LHCN-M2 (cell line): ENCODE results near the gene PAQR4. TPM values are rescaled to one million over a fixed set of nuclear protein-coding genes. Genes with fewer than 3 reads are reported as not detected.

Experiments used
- DNase-seq: peaks from one replicate; pipeline ENCODE4 v3.0.0-alpha.2; 2012; ENCODE audit warnings: low read depth
- total RNA-seq: library from RNA; depleted of rRNA; stranded (reverse); fragments of >200 nt; gene quantifications from 2 replicates; pipeline ENCODE4 v1.2.3, GENCODE V29; 2014; rRNA removed

Gene PAQR4
- total RNA-seq, 1 experiment from 2014 or later = 32.1 TPM

DNA sequence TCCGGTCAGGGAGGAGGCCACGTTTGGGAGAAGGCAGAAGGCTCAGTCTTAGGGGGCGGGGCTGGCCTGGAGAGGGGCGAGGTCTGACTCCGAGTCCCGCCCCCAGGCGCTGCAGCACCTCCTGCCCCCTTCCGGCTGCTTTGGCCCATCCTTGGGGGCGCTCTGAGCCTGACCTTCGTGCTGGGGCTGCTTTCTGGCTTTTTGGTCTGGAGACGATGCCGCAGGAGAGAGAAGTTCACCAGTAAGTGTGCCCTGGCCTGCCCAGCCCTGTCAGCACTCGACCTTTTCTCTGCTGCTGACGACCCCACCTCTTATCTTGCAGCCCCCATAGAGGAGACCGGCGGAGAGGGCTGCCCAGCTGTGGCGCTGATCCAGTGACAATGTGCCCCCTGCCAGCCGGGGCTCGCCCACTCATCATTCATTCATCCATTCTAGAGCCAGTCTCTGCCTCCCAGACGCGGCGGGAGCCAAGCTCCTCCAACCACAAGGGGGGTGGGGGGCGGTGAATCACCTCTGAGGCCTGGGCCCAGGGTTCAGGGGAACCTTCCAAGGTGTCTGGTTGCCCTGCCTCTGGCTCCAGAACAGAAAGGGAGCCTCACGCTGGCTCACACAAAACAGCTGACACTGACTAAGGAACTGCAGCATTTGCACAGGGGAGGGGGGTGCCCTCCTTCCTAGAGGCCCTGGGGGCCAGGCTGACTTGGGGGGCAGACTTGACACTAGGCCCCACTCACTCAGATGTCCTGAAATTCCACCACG is 52.5 kb downstream of the PAQR4 start:
- peak; percentile 97 for DNase-seq

DNA sequence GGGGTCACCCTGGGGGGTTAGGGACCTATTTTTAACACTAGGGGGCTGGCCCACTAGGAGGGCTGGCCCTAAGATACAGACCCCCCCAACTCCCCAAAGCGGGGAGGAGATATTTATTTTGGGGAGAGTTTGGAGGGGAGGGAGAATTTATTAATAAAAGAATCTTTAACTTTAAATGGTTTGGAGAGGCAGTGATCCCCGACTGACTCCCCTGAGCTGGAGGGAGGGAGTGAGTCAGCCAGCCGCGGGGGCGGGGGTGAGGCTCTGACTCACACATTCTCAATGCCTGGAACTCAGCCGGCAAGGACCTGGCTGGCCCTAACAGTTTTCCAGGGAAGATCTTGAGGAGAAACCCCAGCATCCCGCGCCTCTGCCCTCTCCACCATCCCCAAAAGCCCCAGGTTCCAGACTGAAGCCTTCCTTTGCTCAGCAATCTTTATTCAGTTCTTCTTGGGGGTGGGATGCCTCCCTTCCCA is 53.1 kb downstream of the PAQR4 start:
- peak; percentile 96 for DNase-seq

DNA sequence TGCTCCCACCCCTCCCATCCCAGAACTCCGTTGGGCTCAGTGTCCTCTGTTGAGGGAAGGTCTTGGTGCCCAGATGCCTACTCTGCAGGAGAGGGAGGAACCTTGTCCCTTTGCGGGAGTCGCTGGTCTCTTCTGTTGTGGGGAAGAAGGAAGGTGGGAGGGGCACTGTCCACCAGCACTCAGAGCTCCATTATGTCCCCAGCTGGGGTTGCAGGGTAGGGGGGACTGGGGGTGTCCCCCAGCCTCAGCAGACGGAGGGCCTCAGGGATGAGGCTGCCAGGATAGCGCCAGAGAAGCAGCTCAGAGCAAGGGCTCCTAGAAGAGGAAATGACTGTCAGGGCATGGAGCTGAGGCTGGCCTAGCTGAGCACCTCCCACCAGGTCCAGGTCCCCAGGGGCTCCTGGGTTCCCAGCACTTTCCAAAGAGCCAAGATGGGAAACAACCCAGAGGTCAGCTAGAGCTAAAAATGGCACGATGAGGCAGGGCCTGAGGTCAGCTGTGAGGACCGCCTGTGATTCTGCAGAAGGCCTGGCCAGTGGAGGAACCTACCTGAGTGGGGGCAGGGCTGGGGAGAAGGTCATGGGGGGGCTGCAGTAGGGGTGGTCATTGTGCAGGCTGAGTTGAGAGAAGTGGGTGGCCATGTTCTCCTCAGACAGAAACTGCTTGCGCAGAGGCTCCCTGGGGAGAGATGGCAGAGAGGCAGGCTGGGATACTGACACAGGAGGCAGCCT is 53.7 kb downstream of the PAQR4 start:
- DNase-seq = peak; percentile 85

Other genes with a start within 250 kb of the PAQR4 start
- gene PRSS27, start 249.1 kb upstream of the PAQR4 start, total RNA-seq = 1.0 and 1.4 TPM in 2 replicates
- 66.8 and 84.7 TPM in 2 replicates for gene SRRM2, start 216.7 kb upstream of the PAQR4 start, total RNA-seq
- 454 and 1,311 TPM in 2 replicates for gene ELOB, start 192.1 kb upstream of the PAQR4 start, total RNA-seq
- not detected in 2 replicates for gene PRSS33, start 181.8 kb upstream of the PAQR4 start, total RNA-seq
- gene PRSS41, start 170.9 kb upstream of the PAQR4 start, total RNA-seq = not detected in 2 replicates
- gene PRSS21, start 152.1 kb upstream of the PAQR4 start, total RNA-seq = not detected in 2 replicates
- not detected in 2 replicates for gene ZG16B, start 139.0 kb upstream of the PAQR4 start, total RNA-seq
- not detected in 2 replicates for gene PRSS22, start 111.2 kb upstream of the PAQR4 start, total RNA-seq
- gene FLYWCH2, start 86.1 kb upstream of the PAQR4 start, total RNA-seq = 70.2 and 79.7 TPM in 2 replicates
- gene FLYWCH1, start 57.4 kb upstream of the PAQR4 start, total RNA-seq = 38.6 and 43.4 TPM in 2 replicates
- 1.5 and 1.7 TPM in 2 replicates for gene KREMEN2, start 5.1 kb upstream of the PAQR4 start, total RNA-seq
- 73.1 and 91.4 TPM in 2 replicates for gene PKMYT1, start 11.1 kb downstream of the PAQR4 start, total RNA-seq
- gene CLDN9, start 43.6 kb downstream of the PAQR4 start, total RNA-seq = not detected in 2 replicates
- 0.06 TPM in 2 replicates for gene CLDN6, start 48.8 kb downstream of the PAQR4 start, total RNA-seq
- 574 and 676 TPM in 2 replicates for gene TNFRSF12A, start 51.0 kb downstream of the PAQR4 start, total RNA-seq
- 20.6 and 28.1 TPM in 2 replicates for gene HCFC1R1, start 54.6 kb downstream of the PAQR4 start, total RNA-seq
- 18.0 and 18.7 TPM in 2 replicates for gene THOC6, start 54.7 kb downstream of the PAQR4 start, total RNA-seq
- gene BICDL2, start 67.6 kb downstream of the PAQR4 start, total RNA-seq = not detected in 2 replicates
- gene MMP25, start 77.2 kb downstream of the PAQR4 start, total RNA-seq = 0.06 and 0.11 TPM in 2 replicates
- gene IL32, start 96.3 kb downstream of the PAQR4 start, total RNA-seq = 9.6 and 12.3 TPM in 2 replicates
- gene ZSCAN10, start 129.9 kb downstream of the PAQR4 start, total RNA-seq = not detected in 2 replicates
- 17.0 and 19.2 TPM in 2 replicates for gene ZNF205, start 143.2 kb downstream of the PAQR4 start, total RNA-seq
- gene ZNF213, start 165.7 kb downstream of the PAQR4 start, total RNA-seq = 4.6 and 4.7 TPM in 2 replicates
- gene OR1F1, start 218.9 kb downstream of the PAQR4 start, total RNA-seq = not detected in 2 replicates